K562 (cell line): Measurements from ENCODE around the gene RPS17. TPM values are rescaled to one million over a fixed set of nuclear protein-coding genes. Genes with fewer than 3 reads are reported as not detected.

Experiments
- CREB1 ChIP-seq, 2 experiments: sonication (generic) in 1 of 2; formaldehyde crosslinking in 1 of 2; IDR thresholded peaks; 2 replicates each; pipeline versions ENCODE4 v1.6.1 to v1.8.0; 2012 to 2022; ENCODE audit warnings: inconsistent platforms in 1 of 2, mild to moderate bottlenecking in 1 of 2, missing genetic modification reagents in 1 of 2, moderate library complexity in 1 of 2
- HLTF ChIP-seq: fragments of 450-650 bp; IDR thresholded peaks from 2 replicates; pipeline ENCODE4 v1.6.1; 2016
- PHTF2 ChIP-seq: fragments of 250-450 bp; sonication (Bioruptor Pico); IDR thresholded peaks from 2 replicates; pipeline ENCODE4 v1.5.0; 2021; ENCODE audit warnings: mild to moderate bottlenecking
- SP1 ChIP-seq: sonication (generic); formaldehyde crosslinking; IDR thresholded peaks from 2 replicates; pipeline ENCODE4 v1.8.1; 2022; ENCODE audit warnings: mild to moderate bottlenecking, missing genetic modification reagents
- USF1 ChIP-seq: sonication (generic); formaldehyde crosslinking; IDR thresholded peaks from 2 replicates; pipeline ENCODE4 v1.9.0; 2022; ENCODE audit warnings: mild to moderate bottlenecking, missing genetic modification reagents
- WHSC1 ChIP-seq: IDR thresholded peaks from one replicate; pipeline ENCODE4 v1.6.1; 2012; ENCODE audit warnings: low read length, control low read depth, inconsistent platforms
- ZNF395 ChIP-seq: fragments of 200-800 bp; sonication (Bioruptor generic); IDR thresholded peaks from 2 replicates; pipeline ENCODE4 v1.6.1; 2017; ENCODE audit warnings: missing genetic modification characterization, missing compliant biosample characterization
- ZNF408 ChIP-seq: fragments of 250-450 bp; sonication (Bioruptor Pico); IDR thresholded peaks from 2 replicates; pipeline ENCODE4 v1.4.0; 2020; ENCODE audit warnings: low read depth, mild to moderate bottlenecking, moderate library complexity
- ZNF76 ChIP-seq: fragments of 250-450 bp; sonication (Bioruptor Pico); IDR thresholded peaks from 2 replicates; pipeline ENCODE4 v1.4.0; 2020; ENCODE audit warnings: mild to moderate bottlenecking, moderate library complexity, borderline replicate concordance
- ZNF778 ChIP-seq: fragments of 450-650 bp; formaldehyde crosslinking; IDR thresholded peaks from 2 replicates; pipeline ENCODE4 v1.4.0; 2020; ENCODE audit warnings: mild to moderate bottlenecking, moderate library complexity
- polyA plus RNA-seq, 8 experiments: library from polyadenylated mRNA; depleted of rRNA in 4 of 8; stranded (reverse) in 5 of 8; unstranded in 3 of 8; fragments of >200 nt; fragmentation: Nextera tagmentation in 2 of 8; fragmentation: Illumina TruSeq in 1 of 8; extraction: Ambion mirVana in 2 of 8; extraction: Trizol in 1 of 8; gene quantifications; 2 replicates each; pipeline versions ENCODE4 v1.2.1 to v1.2.3, GENCODE V29; 2011 to 2014; ENCODE audit warnings: inconsistent platforms in 1 of 8, missing spikeins in 1 of 8
- total RNA-seq, 7 experiments: library from RNA; depleted of rRNA in 6 of 7; stranded (reverse); fragments of >200 nt in 6 of 7; fragmentation: Illumina TruSeq in 2 of 7; extraction: Trizol in 2 of 7; gene quantifications; 2 replicates each; pipeline versions ENCODE4 v1.2.1 to v1.2.3, GENCODE V29; 2011 to 2021; ENCODE audit warnings: low replicate concordance in 1 of 7
- TF ChIP-seq, protein P1 (sequence below): sonication (generic); formaldehyde crosslinking; IDR thresholded peaks from 2 replicates; pipeline ENCODE4 v1.8.1; 2022; ENCODE audit warnings: missing genetic modification reagents
- TF ChIP-seq, protein P2 (sequence below): sonication (generic); formaldehyde crosslinking; IDR thresholded peaks from 2 replicates; pipeline ENCODE4 v1.8.1; 2023; ENCODE audit warnings: missing genetic modification reagents, mild to moderate bottlenecking, borderline replicate concordance
- TF ChIP-seq, protein P3 (sequence below): fragments of 450-650 bp; formaldehyde crosslinking; IDR thresholded peaks from 2 replicates; pipeline ENCODE4 v1.4.0; 2022; ENCODE audit warnings: missing genetic modification characterization
- TF ChIP-seq, protein P4 (sequence below): fragments of 250-450 bp; sonication (Bioruptor Pico); IDR thresholded peaks from 2 replicates; pipeline ENCODE4 v1.8.0; 2022; ENCODE audit warnings: moderate library complexity, mild to moderate bottlenecking, inconsistent platforms
- TF ChIP-seq, protein P5 (sequence below), 2 experiments: fragments of 450-650 bp in 1 of 2; sonication (generic) in 1 of 2; formaldehyde crosslinking; conservative IDR thresholded peaks; 2 replicates each; pipeline versions ENCODE4 v1.4.0 to v1.8.1; 2020 to 2022; ENCODE audit warnings: mild to moderate bottlenecking in 1 of 2, missing genetic modification reagents in 1 of 2

RPS17 gene
- total and polyA plus RNA-seq, 9 of the 15 experiments (the other 6 are each of a cell fraction or from before 2014, with no cell fraction given) = 1,988 to 6,515 (median 5,229) TPM

DNA sequence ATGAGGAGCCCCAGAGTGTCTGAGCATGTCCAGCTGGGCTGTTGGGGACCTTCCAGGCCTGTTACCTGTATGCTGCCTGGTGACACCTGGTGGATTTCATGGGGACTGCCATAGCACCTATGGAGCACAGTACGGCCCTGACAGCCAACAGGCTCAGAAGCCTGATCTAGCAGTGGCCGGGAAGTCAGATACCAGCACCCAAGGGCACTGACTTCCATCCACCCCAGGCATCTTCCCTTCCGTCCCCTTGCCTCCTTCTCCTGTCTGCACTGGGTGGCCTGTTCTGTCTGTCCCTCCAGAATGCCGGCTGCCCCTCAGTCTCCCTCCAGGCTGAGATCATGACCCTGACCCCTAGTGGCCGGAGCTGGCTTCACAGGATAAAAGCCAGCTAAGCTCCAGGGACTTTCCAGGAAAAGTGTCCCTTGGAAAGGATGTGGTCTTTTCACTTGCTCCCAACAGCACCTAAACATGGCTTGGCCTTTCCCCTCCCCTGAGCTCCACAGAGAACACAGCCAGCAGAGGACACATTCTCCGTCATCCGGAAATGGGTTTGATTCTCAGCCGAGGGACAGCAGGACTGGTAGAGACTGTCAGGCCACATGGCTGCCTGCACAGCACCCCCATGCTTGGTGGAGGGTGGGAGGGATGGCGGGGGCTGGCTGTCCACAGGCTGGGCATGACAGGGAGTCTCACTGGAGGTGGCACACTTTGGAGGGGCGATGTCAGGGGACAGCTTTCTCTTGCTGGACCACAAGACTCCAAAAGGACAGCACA, 9.5 kb downstream of the RPS17 start (continued):
- TF ChIP-seq, protein P1, sequence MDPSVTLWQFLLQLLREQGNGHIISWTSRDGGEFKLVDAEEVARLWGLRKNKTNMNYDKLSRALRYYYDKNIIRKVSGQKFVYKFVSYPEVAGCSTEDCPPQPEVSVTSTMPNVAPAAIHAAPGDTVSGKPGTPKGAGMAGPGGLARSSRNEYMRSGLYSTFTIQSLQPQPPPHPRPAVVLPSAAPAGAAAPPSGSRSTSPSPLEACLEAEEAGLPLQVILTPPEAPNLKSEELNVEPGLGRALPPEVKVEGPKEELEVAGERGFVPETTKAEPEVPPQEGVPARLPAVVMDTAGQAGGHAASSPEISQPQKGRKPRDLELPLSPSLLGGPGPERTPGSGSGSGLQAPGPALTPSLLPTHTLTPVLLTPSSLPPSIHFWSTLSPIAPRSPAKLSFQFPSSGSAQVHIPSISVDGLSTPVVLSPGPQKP (CRISPR knock-in tag) = no peak
- TF ChIP-seq, protein P2, sequence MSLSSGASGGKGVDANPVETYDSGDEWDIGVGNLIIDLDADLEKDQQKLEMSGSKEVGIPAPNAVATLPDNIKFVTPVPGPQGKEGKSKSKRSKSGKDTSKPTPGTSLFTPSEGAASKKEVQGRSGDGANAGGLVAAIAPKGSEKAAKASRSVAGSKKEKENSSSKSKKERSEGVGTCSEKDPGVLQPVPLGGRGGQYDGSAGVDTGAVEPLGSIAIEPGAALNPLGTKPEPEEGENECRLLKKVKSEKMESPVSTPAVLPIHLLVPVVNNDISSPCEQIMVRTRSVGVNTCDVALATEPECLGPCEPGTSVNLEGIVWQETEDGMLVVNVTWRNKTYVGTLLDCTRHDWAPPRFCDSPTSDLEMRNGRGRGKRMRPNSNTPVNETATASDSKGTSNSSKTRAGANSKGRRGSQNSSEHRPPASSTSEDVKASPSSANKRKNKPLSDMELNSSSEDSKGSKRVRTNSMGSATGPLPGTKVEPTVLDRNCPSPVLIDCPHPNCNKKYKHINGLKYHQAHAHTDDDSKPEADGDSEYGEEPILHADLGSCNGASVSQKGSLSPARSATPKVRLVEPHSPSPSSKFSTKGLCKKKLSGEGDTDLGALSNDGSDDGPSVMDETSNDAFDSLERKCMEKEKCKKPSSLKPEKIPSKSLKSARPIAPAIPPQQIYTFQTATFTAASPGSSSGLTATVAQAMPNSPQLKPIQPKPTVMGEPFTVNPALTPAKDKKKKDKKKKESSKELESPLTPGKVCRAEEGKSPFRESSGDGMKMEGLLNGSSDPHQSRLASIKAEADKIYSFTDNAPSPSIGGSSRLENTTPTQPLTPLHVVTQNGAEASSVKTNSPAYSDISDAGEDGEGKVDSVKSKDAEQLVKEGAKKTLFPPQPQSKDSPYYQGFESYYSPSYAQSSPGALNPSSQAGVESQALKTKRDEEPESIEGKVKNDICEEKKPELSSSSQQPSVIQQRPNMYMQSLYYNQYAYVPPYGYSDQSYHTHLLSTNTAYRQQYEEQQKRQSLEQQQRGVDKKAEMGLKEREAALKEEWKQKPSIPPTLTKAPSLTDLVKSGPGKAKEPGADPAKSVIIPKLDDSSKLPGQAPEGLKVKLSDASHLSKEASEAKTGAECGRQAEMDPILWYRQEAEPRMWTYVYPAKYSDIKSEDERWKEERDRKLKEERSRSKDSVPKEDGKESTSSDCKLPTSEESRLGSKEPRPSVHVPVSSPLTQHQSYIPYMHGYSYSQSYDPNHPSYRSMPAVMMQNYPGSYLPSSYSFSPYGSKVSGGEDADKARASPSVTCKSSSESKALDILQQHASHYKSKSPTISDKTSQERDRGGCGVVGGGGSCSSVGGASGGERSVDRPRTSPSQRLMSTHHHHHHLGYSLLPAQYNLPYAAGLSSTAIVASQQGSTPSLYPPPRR (CRISPR knock-in tag) = no peak
- TF ChIP-seq CREB1 (IDR thresholded peaks at IDR 0.05) (no peak), CREB1 (CRISPR knock-in tag; IDR thresholded peaks at IDR 0.05) (peak; percentile 39; the same call in 1 of the 2 replicates), ZNF76 (CRISPR knock-in tag) (no peak), ZNF778 (CRISPR knock-in tag) (no peak), SP1 (0 out of 2 replicates have a peak, but pooled peaks have one; percentile 16), USF1 (CRISPR knock-in tag) (0 out of 2 replicates have a peak, but pooled peaks have one; percentile 28), ZNF408 (CRISPR knock-in tag) (no peak), WHSC1 (no peak), PHTF2 (CRISPR knock-in tag) (no peak), ZNF395 (CRISPR knock-in tag) (no peak), HLTF (no peak)
- TF ChIP-seq, protein P3, sequence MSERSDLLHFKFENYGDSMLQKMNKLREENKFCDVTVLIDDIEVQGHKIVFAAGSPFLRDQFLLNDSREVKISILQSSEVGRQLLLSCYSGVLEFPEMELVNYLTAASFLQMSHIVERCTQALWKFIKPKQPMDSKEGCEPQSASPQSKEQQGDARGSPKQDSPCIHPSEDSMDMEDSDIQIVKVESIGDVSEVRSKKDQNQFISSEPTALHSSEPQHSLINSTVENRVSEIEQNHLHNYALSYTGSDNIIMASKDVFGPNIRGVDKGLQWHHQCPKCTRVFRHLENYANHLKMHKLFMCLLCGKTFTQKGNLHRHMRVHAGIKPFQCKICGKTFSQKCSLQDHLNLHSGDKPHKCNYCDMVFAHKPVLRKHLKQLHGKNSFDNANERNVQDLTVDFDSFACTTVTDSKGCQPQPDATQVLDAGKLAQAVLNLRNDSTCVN (CRISPR knock-in tag) = no peak
- TF ChIP-seq, protein P4, sequence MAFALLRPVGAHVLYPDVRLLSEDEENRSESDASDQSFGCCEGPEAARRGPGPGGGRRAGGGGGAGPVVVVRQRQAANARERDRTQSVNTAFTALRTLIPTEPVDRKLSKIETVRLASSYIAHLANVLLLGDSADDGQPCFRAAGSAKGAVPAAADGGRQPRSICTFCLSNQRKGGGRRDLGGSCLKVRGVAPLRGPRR (CRISPR knock-in tag) = no peak
- TF ChIP-seq, protein P5, sequence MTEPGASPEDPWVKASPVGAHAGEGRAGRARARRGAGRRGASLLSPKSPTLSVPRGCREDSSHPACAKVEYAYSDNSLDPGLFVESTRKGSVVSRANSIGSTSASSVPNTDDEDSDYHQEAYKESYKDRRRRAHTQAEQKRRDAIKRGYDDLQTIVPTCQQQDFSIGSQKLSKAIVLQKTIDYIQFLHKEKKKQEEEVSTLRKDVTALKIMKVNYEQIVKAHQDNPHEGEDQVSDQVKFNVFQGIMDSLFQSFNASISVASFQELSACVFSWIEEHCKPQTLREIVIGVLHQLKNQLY (CRISPR knock-in tag; conservative IDR thresholded peaks at IDR 0.05) = no peak
